Pancreas (tissue), 10 donors: Measurements from ENCODE around the gene AIFM3. TPM values are rescaled to one million over a fixed set of nuclear protein-coding genes. Genes with fewer than 3 reads are reported as not detected.

Source experiments
- ATAC-seq, 4 donors: fragments of 200-7000 bp; cut with Tn5 transposase; one replicate each; pipeline versions ENCODE4 v1.8.0 to v1.9.1; 2020; ENCODE audit warnings: mild to moderate bottlenecking in 4 of 4, moderate library complexity in 4 of 4
- DNase-seq, 6 donors: peaks; one replicate each; pipeline ENCODE4 v3.0.0-alpha.2; 2020
- FAIRE-seq: peaks from 2 replicates; lab custom pipeline; 2012; peaks lifted over from hg19 to GRCh38; lab: Jason Lieb, UNC
- H3K27ac ChIP-seq, 4 donors: fragments of 200-600 bp; sonication (generic); 1 replicate in 3 of 4; 2 replicates in 1 of 4; pipeline versions ENCODE4 v1.5.0 to v1.8.0; 2020
- H3K27me3 ChIP-seq, 4 donors: fragments of 200-600 bp; one replicate each; pipeline ENCODE4 v1.8.0; 2021
- H3K36me3 ChIP-seq, 3 donors: fragments of 200-600 bp; sonication (generic) in 1 of 3; one replicate each; pipeline versions ENCODE4 v1.5.0 to v1.8.0; 2020 to 2021
- H3K4me1 ChIP-seq, 3 donors: fragments of 200-600 bp; one replicate each; pipeline ENCODE4 v1.8.0; 2021
- H3K4me3 ChIP-seq, 4 donors: fragments of 200-600 bp; sonication (generic) in 2 of 4; one replicate each; pipeline versions ENCODE4 v1.5.0 to v1.8.0; 2020 to 2021
- H3K9me3 ChIP-seq, 4 donors: fragments of 200-600 bp; one replicate each; pipeline ENCODE4 v1.8.0; 2021
- CTCF ChIP-seq, 4 donors: fragments of 200-600 bp; sonication (generic) in 3 of 4; IDR thresholded peaks; one replicate each; pipeline versions ENCODE4 v1.5.0 to v1.8.0; 2021; ENCODE audit warnings: antibody characterized with exemption in 4 of 4
- WGBS, 2 donors: extraction: QIAGEN DNeasy Blood & Tissue Kit; methylation state at CpG; one replicate each; pipeline ENCODE4 v1.1.7; 2013; 5-methylcytosine and 5-hydroxymethylcytosine counted together
- intact Hi-C, 3 donors: fragments of 100-400 bp; cut with DNase I; formaldehyde crosslinking; loops; one replicate each; pipeline versions ENCODE4 v1.11.1 to v1.14.2; 2022
- polyA plus RNA-seq, 2 donors: library from polyadenylated mRNA; stranded (reverse); fragments of 200-250 nt; gene quantifications; one replicate each; pipeline ENCODE4 v1.2.3, GENCODE V29; 2013
- total RNA-seq, 6 donors: library from RNA; stranded (reverse); fragmentation: NEBNext Ultra II Directional in 4 of 6; extraction: Animal tissue kit (Norgen Biotek cat#: 25700) in 4 of 6; gene quantifications; one replicate each; pipeline versions ENCODE4 v1.2.1 to v1.2.4, GENCODE V29; 2021 to 2023
- donor health status: healthy with polysubstance abuse.
- donor health status: DM: no; HTN: no; CAD: no; lungs with moderate emphysema.
- donor health status: DM: no; HTN: no; CAD: no.
- donor health status: control.
- donor health status: control.
- donor health status: Bipolar disorder and iron deficiency.
- donor health status: DM: yes; HTN: yes; CAD: no.
- donor health status: DM: no; HTN: no; CAD: no.
- donor health status: DM: no; HTN: no; CAD: no.
- donor health status: DM: yes; HTN: yes; CAD: no.

AIFM3 gene
- total and polyA plus RNA-seq, 8 donors: 0.63 to 4.5 (median 1.1) TPM

- DNase-seq: no peak
- 68 to 75% methylated on average over 24 of the region's 24 CpGs for WGBS, 2 donors
- H3K9me3 ChIP-seq: no peaks in the 10 kb centered on the region
- FAIRE-seq: no peak
- no peak overlapping the region for H3K27ac ChIP-seq
- no peaks in the 10 kb centered on the region for H3K36me3 ChIP-seq
- intact Hi-C loops: loop anchor here in 1 of 3 donors (10.0 kb wide), 1 partner anchor 212 kb away; no protein-coding TSS in a partner anchor
- H3K4me3 ChIP-seq: no peak overlapping the region
- ATAC-seq: no peak
- no peaks in the 10 kb centered on the region for H3K27me3 ChIP-seq
- no peak for TF ChIP-seq CTCF (IDR thresholded peaks at IDR 0.05)
- peaks cover 3 to 14% (median 4%) of the 10 kb centered on the region in 3 donors for H3K4me1 ChIP-seq
Observed at GRCh38 chr22:20976291-20976877, 9.3 kb downstream of the AIFM3 start.

- H3K27me3 ChIP-seq: no peaks in the 10 kb centered on the region
- H3K4me3 ChIP-seq: no peak overlapping the region
- 68 to 69% methylated on average over 9 to 11 of the region's 11 CpGs for WGBS, 2 donors
- FAIRE-seq: no peak
- no peaks in the 10 kb centered on the region for H3K9me3 ChIP-seq
- no peak for ATAC-seq
- H3K36me3 ChIP-seq: no peaks in the 10 kb centered on the region
- no peak for TF ChIP-seq CTCF (IDR thresholded peaks at IDR 0.05)
- H3K4me1 ChIP-seq: peaks cover 3 to 15% (median 4%) of the 10 kb centered on the region in 3 donors
- no peak for DNase-seq
- intact Hi-C loops: loop anchor here in 1 of 3 donors (10.0 kb wide), 1 partner anchor 212 kb away; no protein-coding TSS in a partner anchor
- H3K27ac ChIP-seq: no peak overlapping the region
Observed at GRCh38 chr22:20977019-20977418, 10.0 kb downstream of the AIFM3 start.

GRCh38 chr22:20977516-20978170, 10.6 kb downstream of the AIFM3 start:
- peaks cover 3 to 15% (median 4%) of the 10 kb centered on the region in 3 donors for H3K4me1 ChIP-seq
- ATAC-seq (no peak), DNase-seq (no peak), FAIRE-seq (no peak)
- intact Hi-C loops: loop anchor here in 1 of 3 donors (10.0 kb wide), 1 partner anchor 213 kb away; no protein-coding TSS in a partner anchor
- H3K9me3 ChIP-seq: no peaks in the 10 kb centered on the region
- no peak overlapping the region for H3K4me3 ChIP-seq
- H3K36me3 ChIP-seq: no peaks in the 10 kb centered on the region
- H3K27me3 ChIP-seq: no peaks in the 10 kb centered on the region
- WGBS, 2 donors: 86 to 92% methylated on average over 15 to 17 of the region's 17 CpGs
- TF ChIP-seq CTCF (IDR thresholded peaks at IDR 0.05): no peak
- no peak overlapping the region for H3K27ac ChIP-seq

GRCh38 chr22:20978419-20978818, 11.4 kb downstream of the AIFM3 start:
- intact Hi-C loops: loop anchor here in 1 of 3 donors (10.0 kb wide), 1 partner anchor 214 kb away; no protein-coding TSS in a partner anchor
- H3K27me3 ChIP-seq: no peaks in the 10 kb centered on the region
- 72 to 90% methylated on average over 2 of the region's 2 CpGs for WGBS, 2 donors
- no peak overlapping the region for H3K27ac ChIP-seq
- no peak for TF ChIP-seq CTCF (IDR thresholded peaks at IDR 0.05)
- H3K36me3 ChIP-seq: no peaks in the 10 kb centered on the region
- H3K4me3 ChIP-seq: no peak overlapping the region
- ATAC-seq: no peak
- no peak for DNase-seq
- peaks cover 3 to 21% (median 4%) of the 10 kb centered on the region in 3 donors for H3K4me1 ChIP-seq
- FAIRE-seq: no peak
- H3K9me3 ChIP-seq: no peaks in the 10 kb centered on the region
